ENCODE results near the gene HOXB4.

DNA sequence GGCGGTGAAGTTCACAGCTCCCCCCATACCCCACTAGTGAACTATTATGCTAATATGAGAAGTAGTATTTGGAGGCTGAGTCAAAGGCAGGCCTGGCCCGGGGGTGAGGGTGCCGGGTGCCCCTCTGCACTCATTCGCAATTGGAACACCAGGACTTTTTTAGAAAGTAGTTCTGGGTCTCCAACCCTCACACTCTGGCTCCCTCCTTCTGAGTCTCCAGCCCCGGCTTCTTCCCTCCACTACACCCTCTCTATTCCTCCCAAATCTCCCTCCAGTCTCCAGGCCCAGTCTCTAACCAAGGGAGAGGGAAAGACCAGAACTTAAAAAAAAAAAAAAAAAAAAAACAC lies 21.9 kb downstream of the HOXB4 start:
- TF ChIP-seq EZH2 (IDR thresholded peaks at IDR 0.05) (no peak), CEBPB (IDR thresholded peaks at IDR 0.05; ENCODE audit: low read depth) (no peak), SP1 (IDR thresholded peaks at IDR 0.05; ENCODE audit: low read depth) (no peak), ZFX (IDR thresholded peaks at IDR 0.05) (no peak)
